Fibroblast of mammary gland (primary cell): Measurements from ENCODE around the gene PLEKHD1.

Experiments
- DNase-seq: peaks from one replicate; pipeline ENCODE4 v3.0.0-alpha.2; 2010; ENCODE audit warnings: low read depth
- H3K4me3 ChIP-seq: 2 replicates; pipeline ENCODE4 v1.5.1; 2011; ENCODE audit warnings: low read depth, mild to moderate bottlenecking, low read length, moderate library complexity; ENCODE audit not compliant: control insufficient read depth
- TF ChIP-seq, protein P1 (sequence below): conservative IDR thresholded peaks from 2 replicates; pipeline ENCODE4 v1.5.1; 2011; ENCODE audit warnings: low read depth, low read length, inconsistent platforms; ENCODE audit not compliant: control insufficient read depth, insufficient read depth

The PLEKHD1 gene

DNA sequence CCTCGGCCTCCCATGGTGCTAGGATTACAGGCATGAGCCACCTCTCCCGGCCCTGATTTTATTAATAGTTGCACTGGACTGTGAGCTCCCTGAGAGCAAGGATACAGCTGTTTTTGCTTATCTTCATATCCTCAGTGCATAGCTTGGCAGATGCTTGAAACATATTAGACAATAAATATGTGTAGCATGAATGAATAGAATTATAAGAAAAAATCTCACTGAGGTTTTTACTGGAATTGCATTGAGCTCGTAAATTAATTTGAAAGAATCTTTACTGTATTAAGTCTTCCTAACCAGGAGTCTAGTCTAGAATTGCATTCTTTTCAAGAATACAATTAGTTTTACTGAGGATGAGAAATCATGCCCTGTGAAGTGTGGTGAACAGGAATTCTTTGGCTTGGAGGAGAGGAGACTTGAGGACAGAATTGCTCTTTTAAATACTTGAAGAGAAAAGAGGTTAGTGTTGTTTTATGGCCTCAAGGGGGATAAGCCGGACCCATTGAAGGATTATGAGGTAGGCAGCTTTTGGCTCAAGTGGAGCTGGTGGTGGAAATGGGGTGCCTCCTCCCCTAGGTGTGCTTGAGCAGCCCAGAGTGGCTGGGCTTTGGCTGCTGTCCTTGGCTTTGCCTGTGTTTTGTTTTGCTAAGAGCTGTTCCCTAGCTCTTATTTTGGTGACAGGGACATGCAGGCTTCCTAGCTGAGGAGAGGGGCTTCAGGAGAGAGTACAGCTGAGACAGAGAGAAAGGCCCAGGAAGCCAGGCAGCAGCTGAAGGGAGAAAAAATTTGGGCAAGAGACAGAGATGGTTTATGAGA lies 34.0 kb downstream of the PLEKHD1 start:
- H3K4me3 ChIP-seq, result no peak overlapping the region
- TF ChIP-seq, protein P1, sequence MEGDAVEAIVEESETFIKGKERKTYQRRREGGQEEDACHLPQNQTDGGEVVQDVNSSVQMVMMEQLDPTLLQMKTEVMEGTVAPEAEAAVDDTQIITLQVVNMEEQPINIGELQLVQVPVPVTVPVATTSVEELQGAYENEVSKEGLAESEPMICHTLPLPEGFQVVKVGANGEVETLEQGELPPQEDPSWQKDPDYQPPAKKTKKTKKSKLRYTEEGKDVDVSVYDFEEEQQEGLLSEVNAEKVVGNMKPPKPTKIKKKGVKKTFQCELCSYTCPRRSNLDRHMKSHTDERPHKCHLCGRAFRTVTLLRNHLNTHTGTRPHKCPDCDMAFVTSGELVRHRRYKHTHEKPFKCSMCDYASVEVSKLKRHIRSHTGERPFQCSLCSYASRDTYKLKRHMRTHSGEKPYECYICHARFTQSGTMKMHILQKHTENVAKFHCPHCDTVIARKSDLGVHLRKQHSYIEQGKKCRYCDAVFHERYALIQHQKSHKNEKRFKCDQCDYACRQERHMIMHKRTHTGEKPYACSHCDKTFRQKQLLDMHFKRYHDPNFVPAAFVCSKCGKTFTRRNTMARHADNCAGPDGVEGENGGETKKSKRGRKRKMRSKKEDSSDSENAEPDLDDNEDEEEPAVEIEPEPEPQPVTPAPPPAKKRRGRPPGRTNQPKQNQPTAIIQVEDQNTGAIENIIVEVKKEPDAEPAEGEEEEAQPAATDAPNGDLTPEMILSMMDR, result no peak
- no peak for DNase-seq

DNA sequence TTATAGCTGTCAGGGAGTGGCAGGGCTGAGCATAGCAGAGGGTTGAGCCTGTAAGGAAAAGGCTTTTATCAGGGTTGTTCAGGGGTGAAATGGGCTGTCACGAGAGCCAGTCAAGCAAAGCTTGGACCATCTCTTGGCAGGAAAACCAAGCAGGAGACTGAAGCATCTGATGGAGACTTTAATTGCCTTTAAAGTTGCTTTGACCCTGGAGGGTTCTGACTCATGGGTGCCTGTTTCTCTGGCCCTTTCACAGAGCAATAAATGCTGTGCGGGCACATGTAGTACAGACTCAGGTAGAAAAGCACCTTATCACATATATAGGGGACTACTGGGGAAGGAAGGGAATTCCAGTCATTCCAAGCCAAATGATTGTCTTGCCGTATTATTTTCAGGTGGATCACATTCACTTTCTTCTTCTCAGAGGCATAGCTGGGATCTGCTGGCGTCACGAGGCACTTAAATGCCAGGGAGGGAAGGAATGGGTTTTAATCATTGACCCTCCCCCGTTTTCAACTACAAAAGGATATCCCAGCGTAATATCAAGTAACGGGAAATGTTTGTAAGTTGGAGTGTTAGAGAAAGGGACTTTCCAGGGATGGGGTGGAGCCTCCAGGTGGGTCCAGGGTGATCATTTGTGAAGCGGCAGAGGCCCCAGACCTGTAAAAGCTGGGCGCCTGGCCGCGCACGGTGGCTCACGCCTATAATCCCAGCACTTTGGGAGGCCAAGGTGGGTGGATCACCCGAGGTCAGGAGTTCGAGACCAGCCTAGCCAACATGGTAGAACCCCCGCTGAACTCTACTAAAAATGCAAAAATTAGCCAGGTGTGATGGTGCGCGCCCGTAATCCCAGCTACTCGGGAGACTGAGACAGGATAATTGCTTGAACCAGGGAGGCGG lies 34.9 kb downstream of the PLEKHD1 start:
- DNase-seq, result no peak
- TF ChIP-seq, protein P1, result no peak
- H3K4me3 ChIP-seq, result no peak overlapping the region

DNA sequence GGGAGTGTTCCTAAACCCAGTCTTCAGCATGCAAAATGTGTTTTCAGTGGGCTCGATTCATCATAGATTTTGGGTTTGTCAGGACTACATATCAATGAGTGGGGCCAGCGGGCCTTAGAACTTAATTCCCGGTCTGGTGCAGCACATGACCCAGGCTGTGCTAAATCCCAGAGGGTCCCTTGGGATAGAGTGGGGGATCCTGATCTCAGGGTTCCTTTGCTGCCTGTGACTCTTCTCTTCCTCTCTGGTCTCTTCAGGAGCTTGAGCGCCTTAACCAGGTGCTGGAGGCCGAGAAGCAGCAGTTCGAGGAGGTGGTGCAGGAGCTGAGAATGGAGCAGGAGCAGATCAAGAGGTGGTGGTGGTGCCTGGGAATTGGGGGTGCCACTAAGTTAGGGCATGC lies 37.5 kb downstream of the PLEKHD1 start:
- TF ChIP-seq, protein P1, result no peak
- no peak for DNase-seq
- no peak overlapping the region for H3K4me3 ChIP-seq

DNA sequence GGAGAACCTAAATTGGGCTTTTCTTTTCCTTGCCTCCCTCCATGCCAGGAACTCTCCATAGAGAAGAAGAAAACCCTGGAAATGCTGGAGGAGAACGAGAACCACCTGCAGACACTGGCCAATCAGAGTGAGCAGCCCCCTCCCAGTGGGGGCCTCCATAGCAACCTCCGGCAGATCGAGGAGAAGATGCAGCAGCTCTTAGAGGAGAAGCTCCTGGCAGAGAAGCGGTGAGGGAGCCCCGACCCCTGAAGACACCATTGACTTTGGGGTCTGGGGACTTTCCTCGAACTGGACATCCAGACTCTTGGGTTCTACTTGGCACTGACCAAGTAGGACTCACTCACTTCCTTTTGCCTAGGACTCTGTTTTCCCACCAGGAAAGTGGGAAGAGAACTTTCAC lies 41.4 kb downstream of the PLEKHD1 start:
- TF ChIP-seq, protein P1, result no peak
- DNase-seq, result no peak
- H3K4me3 ChIP-seq, result no peak overlapping the region

DNA sequence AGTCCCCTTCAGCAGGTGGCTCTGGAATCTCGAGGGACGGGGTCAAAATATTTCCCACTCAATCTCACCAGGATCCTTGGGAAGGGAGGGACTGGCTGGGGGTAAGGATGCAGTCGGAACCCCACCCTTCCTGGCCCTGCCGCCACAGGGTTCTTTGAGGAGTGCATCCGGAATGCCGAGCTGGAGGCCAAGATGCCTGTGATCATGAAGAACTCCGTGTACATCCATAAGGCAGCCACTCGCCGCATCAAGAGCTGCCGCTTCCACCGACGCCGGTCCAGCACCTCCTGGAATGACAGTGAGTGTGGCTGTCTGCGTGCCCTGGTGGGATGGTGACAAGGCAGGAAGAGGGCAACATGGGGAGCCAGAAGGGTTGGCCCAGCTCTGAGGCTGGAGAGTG lies 43.1 kb downstream of the PLEKHD1 start:
- H3K4me3 ChIP-seq, result no peak overlapping the region
- TF ChIP-seq, protein P1, result no peak
- no peak for DNase-seq

DNA sequence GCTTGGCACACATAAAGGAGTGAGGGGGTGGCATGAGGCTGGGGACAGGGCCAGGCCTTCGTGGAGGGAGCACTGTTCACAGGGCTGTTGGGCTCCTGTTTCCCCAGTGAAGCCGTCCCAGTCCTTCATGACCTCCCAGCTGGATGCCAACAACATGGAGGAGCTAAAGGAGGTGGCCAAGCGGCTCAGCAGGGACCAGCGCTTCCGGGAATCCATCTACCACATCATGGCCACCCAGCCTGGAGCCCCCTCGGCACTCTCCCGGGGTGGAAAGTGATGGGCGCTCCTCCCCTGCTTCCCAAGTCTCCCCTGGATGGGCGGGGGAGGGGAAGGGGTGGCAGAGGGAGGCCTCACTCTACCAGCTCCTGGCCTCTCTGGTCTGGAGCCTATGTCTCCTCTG lies 43.6 kb downstream of the PLEKHD1 start:
- no peak for DNase-seq
- TF ChIP-seq, protein P1, result no peak
- H3K4me3 ChIP-seq, result no peak overlapping the region
